ENCODE measurements around the gene STARD13. TPM values are rescaled to one million over a fixed set of nuclear protein-coding genes. Genes with fewer than 3 reads are reported as not detected.

The STARD13 gene
- total RNA-seq, 1 donor from 2014 or later: 23.6 TPM

- no peak for TF ChIP-seq CTCF (conservative IDR thresholded peaks at IDR 0.05)
- Mint-ChIP-seq H3K27ac (ENCODE audit: unreplicated experiment) (peak overlapping the region; percentile 40), H3K4me3 (no peak overlapping the region), H3K27me3 (ENCODE audit: low read depth) (no peaks in the 10 kb centered on the region), H3K9me3 (peaks cover 2% of the 10 kb centered on the region), H3K4me1 (no peaks in the 10 kb centered on the region), H3K36me3 (ENCODE audit: low read depth) (peaks cover 24% of the 10 kb centered on the region)
- DNase-seq (ENCODE audit: low read depth, low spot score): no peak
These were observed 180.1 kb downstream of the STARD13 start for GRCh38 chr13:33105387-33106005.

GRCh38 chr13:33103457-33103856, 182.1 kb downstream of the STARD13 start:
- Mint-ChIP-seq H3K4me1 (no peaks in the 10 kb centered on the region), H3K4me3 (no peak overlapping the region), H3K27ac (ENCODE audit: unreplicated experiment) (no peak overlapping the region), H3K9me3 (peaks cover 8% of the 10 kb centered on the region), H3K27me3 (ENCODE audit: low read depth) (no peaks in the 10 kb centered on the region), H3K36me3 (ENCODE audit: low read depth) (peaks cover 19% of the 10 kb centered on the region)
- no peak for TF ChIP-seq CTCF (conservative IDR thresholded peaks at IDR 0.05)
- no peak for DNase-seq (ENCODE audit: low read depth, low spot score)

GRCh38 chr13:33101835-33102234, 183.7 kb downstream of the STARD13 start:
- Mint-ChIP-seq H3K4me3 (no peak overlapping the region), H3K9me3 (peaks cover 8% of the 10 kb centered on the region), H3K27ac (ENCODE audit: unreplicated experiment) (no peak overlapping the region)

GRCh38 chr13:33100886-33101285, 184.7 kb downstream of the STARD13 start:
- H3K27me3 Mint-ChIP-seq (ENCODE audit: low read depth): no peaks in the 10 kb centered on the region
- no peak overlapping the region for H3K4me3 Mint-ChIP-seq
- DNase-seq (ENCODE audit: low read depth, low spot score): no peak
- TF ChIP-seq CTCF (conservative IDR thresholded peaks at IDR 0.05): no peak
- peaks cover 5% of the 10 kb centered on the region for H3K36me3 Mint-ChIP-seq (ENCODE audit: low read depth)
- peaks cover 11% of the 10 kb centered on the region for H3K9me3 Mint-ChIP-seq
- H3K4me1 Mint-ChIP-seq: no peaks in the 10 kb centered on the region
- no peak overlapping the region for H3K27ac Mint-ChIP-seq (ENCODE audit: unreplicated experiment)

More at GRCh38 chr13:33101835-33102234, 183.7 kb downstream of the STARD13 start:
- no peaks in the 10 kb centered on the region for H3K4me1 Mint-ChIP-seq
- no peak for DNase-seq (ENCODE audit: low read depth, low spot score)
- TF ChIP-seq CTCF (conservative IDR thresholded peaks at IDR 0.05): no peak
- H3K27me3 Mint-ChIP-seq (ENCODE audit: low read depth): no peaks in the 10 kb centered on the region
- H3K36me3 Mint-ChIP-seq (ENCODE audit: low read depth): peaks cover 13% of the 10 kb centered on the region

GRCh38 chr13:33099860-33100259, 185.7 kb downstream of the STARD13 start:
- Mint-ChIP-seq H3K27ac (ENCODE audit: unreplicated experiment) (no peak overlapping the region), H3K27me3 (ENCODE audit: low read depth) (no peaks in the 10 kb centered on the region), H3K4me1 (no peaks in the 10 kb centered on the region), H3K36me3 (ENCODE audit: low read depth) (peaks cover 2% of the 10 kb centered on the region), H3K4me3 (no peak overlapping the region), H3K9me3 (peaks cover 11% of the 10 kb centered on the region)
- DNase-seq (ENCODE audit: low read depth, low spot score): no peak
- no peak for TF ChIP-seq CTCF (conservative IDR thresholded peaks at IDR 0.05)
